Brain microvascular endothelial cell (primary cell): ENCODE measurements around the gene MMP11.

Experiments used
- DNase-seq: peaks from one replicate; pipeline ENCODE4 v3.0.0-alpha.2; 2020
- H3K27ac ChIP-seq: fragments of 250-450 bp; sonication (Bioruptor Pico); 2 replicates; pipeline ENCODE4 v1.5.1; 2020; ENCODE audit warnings: mild to moderate bottlenecking, moderate library complexity
- H3K27me3 ChIP-seq: fragments of 250-450 bp; sonication (Bioruptor Pico); replicated peaks from 2 replicates; pipeline ENCODE4 v1.5.1; 2020; ENCODE audit warnings: mild to moderate bottlenecking
- H3K36me3 ChIP-seq: fragments of 250-450 bp; sonication (Bioruptor Pico); replicated peaks from 2 replicates; pipeline ENCODE4 v1.5.1; 2020; ENCODE audit warnings: mild to moderate bottlenecking
- H3K4me3 ChIP-seq: 2 replicates; pipeline ENCODE4 v1.5.1; 2011; ENCODE audit warnings: low read depth, mild to moderate bottlenecking, control low read depth, low read length, moderate library complexity
- in situ Hi-C: cut with HindIII; loops from 2 replicates; pipeline ENCODE4 v1.10.0; 2017; ENCODE audit warnings: low sequenced_read_pairs, low pct_ligation_motif_present
- TF ChIP-seq, protein P1 (sequence below): IDR thresholded peaks from 2 replicates; pipeline ENCODE4 v1.5.1; 2011; ENCODE audit warnings: low read depth, mild to moderate bottlenecking, moderate library complexity, low read length, control low read depth, inconsistent platforms; ENCODE audit errors: missing control alignments

Gene MMP11

DNA sequence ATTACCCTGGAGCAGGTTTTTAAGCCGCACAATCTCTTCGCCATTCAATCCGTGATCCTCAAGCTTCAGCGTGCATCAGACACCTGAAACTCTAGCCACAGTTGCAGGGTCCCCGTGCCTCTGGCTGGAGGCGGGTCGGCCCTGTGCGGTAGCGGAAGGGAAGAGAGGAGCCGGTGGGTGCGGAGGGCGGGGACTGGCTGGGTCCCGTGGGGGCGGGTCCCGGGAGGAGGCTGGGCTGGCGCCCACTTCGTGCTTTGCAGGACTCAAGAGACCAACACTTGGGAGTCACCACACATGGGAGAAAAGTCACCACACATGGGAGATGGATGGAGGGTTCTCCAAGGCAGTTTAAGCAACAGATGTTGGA is 9.1 kb upstream of the MMP11 start:
- Histone ChIP-seq H3K36me3 (no peaks in the 10 kb centered on the region), H3K27ac (no peak overlapping the region), H3K4me3 (no peak overlapping the region), H3K27me3 (no peaks in the 10 kb centered on the region)
- DNase-seq = no peak
- TF ChIP-seq, protein P1, sequence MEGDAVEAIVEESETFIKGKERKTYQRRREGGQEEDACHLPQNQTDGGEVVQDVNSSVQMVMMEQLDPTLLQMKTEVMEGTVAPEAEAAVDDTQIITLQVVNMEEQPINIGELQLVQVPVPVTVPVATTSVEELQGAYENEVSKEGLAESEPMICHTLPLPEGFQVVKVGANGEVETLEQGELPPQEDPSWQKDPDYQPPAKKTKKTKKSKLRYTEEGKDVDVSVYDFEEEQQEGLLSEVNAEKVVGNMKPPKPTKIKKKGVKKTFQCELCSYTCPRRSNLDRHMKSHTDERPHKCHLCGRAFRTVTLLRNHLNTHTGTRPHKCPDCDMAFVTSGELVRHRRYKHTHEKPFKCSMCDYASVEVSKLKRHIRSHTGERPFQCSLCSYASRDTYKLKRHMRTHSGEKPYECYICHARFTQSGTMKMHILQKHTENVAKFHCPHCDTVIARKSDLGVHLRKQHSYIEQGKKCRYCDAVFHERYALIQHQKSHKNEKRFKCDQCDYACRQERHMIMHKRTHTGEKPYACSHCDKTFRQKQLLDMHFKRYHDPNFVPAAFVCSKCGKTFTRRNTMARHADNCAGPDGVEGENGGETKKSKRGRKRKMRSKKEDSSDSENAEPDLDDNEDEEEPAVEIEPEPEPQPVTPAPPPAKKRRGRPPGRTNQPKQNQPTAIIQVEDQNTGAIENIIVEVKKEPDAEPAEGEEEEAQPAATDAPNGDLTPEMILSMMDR = no peak
- in situ Hi-C loops = no loop called here

DNA sequence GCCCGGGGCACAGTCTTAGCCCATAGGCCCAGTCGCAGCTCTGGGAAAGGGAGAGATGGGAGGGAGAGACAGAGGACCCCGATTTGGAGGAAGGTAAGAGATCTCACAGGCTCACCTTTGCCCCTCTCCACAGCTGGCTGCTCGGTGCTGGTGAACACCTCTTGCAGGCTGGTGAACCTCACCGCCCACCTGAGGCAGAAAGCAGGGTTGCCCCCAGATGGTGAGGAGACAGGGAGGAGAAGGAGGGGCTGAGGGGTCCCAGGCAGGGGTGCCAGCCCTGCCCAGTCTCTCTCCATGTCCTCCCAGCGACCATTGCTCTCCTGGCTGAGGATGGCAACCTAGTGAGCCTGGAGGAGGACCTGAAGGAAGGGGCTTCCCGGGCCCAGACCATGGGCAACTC is 8.7 kb upstream of the MMP11 start:
- Histone ChIP-seq H3K36me3 (no peaks in the 10 kb centered on the region), H3K4me3 (no peak overlapping the region), H3K27me3 (no peaks in the 10 kb centered on the region), H3K27ac (no peak overlapping the region)
- DNase-seq = no peak
- TF ChIP-seq, protein P1 = no peak
- in situ Hi-C loops = no loop called here

DNA sequence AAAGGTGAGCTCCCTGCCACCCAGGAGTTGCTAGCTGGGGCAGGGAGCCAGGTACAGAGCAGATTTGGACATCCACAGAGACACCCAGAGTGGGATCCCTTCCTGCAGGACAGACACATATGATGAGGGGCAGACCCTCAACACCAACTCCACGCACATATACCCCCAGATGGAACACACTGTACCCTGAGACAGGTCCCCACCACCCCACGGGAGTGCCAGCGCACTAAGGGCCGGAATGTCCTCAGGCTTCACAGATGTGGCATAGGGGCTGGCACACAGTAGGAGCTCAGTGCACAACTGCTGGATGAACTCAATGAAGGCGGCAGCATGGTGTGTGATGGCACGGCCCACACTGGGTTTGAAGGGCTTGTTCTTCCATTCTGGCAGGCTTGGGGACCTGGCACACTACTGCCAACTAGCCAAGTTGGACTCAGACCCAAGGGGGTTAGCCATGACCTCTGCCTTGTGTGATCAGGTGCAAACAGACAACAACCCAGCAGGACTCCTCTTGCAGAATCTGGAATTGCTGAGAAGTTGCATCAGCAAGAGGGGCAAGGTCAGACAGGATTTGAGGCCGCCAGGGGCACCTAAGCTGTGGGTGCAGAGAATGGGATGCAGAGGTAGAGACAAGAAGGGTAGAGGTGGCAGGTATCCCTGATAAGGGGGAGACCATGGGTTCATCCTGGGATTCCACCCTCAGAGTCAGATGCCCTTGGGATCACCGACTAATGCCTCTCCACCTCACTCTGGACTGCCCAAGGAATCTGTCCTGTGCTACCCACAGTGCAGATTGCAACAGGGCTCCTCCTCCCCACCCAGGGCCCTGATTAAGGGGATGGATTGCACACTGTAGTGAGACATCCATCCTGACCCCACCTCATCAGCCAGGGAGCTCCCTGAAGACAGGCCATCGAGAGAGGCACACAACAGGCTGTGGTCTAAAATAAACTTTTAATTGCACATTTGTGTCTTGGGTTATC is 7.5 kb upstream of the MMP11 start:
- Histone ChIP-seq H3K27me3 (no peaks in the 10 kb centered on the region), H3K27ac (no peak overlapping the region), H3K4me3 (no peak overlapping the region), H3K36me3 (no peaks in the 10 kb centered on the region)
- TF ChIP-seq, protein P1 = no peak
- in situ Hi-C loops = no loop called here
- no peak for DNase-seq

DNA sequence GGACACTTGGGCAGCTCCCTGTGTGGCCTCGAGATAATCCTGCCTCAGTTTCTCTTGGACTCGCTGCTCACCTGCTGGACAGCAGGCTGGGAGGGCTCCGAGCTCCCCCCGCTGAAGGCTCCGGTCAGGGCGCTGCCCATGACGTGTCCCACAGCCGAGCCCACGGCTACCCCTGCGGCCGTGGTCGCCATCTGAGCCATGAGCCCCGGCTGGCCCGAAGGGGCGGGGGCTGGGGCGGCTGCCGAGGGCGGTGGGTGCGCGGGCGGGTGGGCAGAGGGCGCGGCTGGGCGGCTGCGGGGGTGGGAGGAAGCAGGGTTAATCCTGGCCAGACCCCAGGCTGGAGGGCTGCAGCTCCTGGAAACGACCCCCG is 5.4 kb upstream of the MMP11 start:
- H3K36me3 ChIP-seq = no peaks in the 10 kb centered on the region
- no peaks in the 10 kb centered on the region for H3K27me3 ChIP-seq
- no peak for DNase-seq
- TF ChIP-seq, protein P1 = no peak
- in situ Hi-C loops = no loop called here
- peak overlapping the region; percentile 65 for H3K4me3 ChIP-seq
- H3K27ac ChIP-seq = no peak overlapping the region

DNA sequence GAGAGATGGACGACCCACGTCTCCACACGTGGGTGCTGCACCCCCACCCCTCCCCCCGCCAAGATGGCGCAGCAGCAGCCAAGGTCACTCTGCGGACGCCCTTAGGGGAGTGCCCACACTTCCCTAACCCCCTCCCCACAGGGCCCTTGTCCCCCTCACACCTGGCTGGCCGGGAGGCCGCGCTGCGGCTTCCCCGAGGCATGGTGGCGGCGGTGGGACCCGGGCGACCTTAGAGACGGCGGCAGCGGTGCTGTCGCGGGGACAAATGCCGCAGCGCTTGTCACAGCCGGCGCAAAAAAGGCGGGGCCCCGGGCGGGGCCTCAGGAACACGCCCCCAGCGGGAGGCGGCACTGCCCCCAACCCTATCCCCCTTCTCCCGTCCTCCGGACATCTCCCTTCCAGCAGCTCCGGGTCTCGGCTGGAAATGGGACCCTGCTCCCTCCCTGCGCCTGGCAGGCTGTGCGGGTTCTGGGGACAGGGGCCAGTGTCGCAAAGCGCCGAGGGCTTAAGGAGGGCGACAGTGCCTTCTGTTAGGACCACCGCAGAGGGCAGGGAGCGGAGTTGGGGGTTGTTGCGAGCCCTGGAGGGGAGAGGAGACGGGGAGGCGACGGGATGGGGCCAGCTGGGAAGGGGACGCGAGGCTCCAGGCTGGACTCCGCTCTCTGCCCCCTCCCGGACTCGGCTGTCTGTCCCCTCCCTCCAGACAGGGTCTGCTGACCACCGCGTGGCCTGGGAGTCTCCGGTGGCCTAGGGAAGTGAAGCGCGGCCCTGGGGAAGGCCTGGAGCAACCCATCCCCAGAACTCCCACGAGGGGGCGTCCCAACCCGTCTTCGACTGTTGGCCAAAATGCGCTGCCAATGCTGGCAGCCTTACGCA is 4.7 kb upstream of the MMP11 start, which contains the start of gene CHCHD10:
Gene CHCHD10, minus strand, starts transcription at position 300 of the 876 bp plus-strand sequence. Its CDS starts 98 bp downstream, at position 202.
- in situ Hi-C loops = no loop called here
- Histone ChIP-seq H3K27ac (no peak within 1 kb of the TSS), H3K4me3 (peak within 1 kb of the TSS; percentile 65), H3K36me3 (no peaks in the 10 kb centered on the region), H3K27me3 (no peaks in the 10 kb centered on the region)
- DNase-seq = peak; percentile 61
- TF ChIP-seq, protein P1 = peak; percentile 87
